ENCODE measurements around the gene PSRC1. TPM values are rescaled to one million over a fixed set of nuclear protein-coding genes. Genes with fewer than 3 reads are reported as not detected.

PSRC1 gene
- total RNA-seq, 1 donor, result 0.73 TPM

DNA sequence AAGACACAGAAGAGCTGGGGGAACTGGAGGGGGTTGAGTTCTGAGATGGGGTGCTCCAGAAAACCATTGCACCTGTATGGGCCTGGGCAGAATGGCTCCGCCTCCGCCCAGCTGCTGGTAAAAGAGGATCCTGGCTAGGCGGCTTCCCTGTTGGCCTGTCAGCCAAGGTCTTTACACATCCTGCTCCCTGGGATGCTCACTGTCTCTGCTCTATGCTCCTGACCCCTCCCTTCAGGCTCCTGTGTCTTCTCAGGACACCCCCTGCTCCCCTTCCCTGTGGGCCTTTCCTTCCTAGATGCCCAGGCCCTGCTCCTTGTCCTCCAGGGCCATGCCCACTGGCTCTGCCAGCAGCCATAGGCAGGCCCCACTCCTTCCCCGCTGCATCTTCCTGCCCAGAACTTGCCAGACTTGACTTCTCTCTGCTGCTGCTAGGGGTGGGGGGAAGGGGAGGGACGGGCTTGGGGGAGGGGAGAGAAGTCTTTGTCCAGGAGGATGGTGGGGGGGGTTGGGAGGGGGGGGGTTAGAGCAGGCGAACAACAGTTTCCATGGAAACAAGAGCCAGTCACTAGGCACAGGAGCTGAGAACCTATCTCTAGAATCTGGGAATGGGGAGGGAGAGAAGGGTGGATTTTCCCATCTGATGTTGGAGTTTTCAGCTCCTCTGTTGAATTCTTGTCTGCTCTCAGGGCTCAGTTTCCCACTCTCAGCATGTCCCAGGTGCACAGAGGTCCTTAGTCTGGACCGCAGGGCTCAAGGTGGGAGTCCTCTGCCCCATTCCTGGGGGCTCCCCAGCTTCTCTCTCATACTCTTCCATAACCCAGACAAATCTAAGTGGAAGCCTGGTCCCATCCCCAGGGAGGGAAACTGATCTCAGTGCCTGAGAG, 23.0 kb downstream of the PSRC1 start:
- H3K27me3 ChIP-seq (ENCODE audit: insufficient read depth, low read length), result no peaks in the 10 kb centered on the region
- peaks cover 4% of the 10 kb centered on the region for H3K4me1 ChIP-seq (ENCODE audit: insufficient read depth, low read length)
- no peak overlapping the region for H3K4me3 ChIP-seq (ENCODE audit: low read length)
- H3K9me3 ChIP-seq (ENCODE audit: low read depth, low read length), result no peaks in the 10 kb centered on the region

DNA sequence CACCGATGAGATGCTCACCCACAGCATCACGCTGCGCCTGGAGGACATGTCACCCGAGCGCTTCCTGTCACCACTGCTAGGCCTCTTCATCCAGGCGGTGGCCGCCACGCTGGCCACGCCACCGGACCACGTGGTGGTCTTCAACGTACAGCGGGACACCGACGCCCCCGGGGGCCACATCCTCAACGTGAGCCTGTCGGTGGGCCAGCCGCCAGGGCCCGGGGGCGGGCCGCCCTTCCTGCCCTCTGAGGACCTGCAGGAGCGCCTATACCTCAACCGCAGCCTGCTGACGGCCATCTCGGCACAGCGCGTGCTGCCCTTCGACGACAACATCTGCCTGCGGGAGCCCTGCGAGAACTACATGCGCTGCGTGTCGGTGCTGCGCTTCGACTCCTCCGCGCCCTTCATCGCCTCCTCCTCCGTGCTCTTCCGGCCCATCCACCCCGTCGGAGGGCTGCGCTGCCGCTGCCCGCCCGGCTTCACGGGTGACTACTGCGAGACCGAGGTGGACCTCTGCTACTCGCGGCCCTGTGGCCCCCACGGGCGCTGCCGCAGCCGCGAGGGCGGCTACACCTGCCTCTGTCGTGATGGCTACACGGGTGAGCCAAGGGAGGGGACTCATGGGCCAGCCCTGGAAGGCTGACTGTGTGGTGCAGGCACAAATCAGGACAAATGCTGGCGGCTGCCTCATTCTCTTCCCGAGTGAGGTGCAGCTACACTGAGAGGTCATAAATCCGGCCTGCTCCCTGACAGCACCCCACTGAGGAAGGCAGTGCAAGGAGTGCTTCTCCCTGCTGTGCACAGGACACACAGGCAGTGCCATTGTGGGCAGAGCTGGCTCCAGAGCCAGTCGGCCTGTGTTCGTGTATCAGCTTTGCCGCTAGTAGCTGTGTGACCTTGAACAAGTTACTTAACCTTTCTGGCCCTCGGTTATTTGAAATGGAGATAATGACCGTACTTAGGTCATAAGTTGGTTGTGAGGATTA, 24.2 kb downstream of the PSRC1 start:
- Histone ChIP-seq H3K9me3 (ENCODE audit: low read depth, low read length) (no peaks in the 10 kb centered on the region), H3K4me3 (ENCODE audit: low read length) (no peak overlapping the region), H3K27me3 (ENCODE audit: insufficient read depth, low read length) (no peaks in the 10 kb centered on the region), H3K4me1 (ENCODE audit: insufficient read depth, low read length) (peaks cover 4% of the 10 kb centered on the region)

DNA sequence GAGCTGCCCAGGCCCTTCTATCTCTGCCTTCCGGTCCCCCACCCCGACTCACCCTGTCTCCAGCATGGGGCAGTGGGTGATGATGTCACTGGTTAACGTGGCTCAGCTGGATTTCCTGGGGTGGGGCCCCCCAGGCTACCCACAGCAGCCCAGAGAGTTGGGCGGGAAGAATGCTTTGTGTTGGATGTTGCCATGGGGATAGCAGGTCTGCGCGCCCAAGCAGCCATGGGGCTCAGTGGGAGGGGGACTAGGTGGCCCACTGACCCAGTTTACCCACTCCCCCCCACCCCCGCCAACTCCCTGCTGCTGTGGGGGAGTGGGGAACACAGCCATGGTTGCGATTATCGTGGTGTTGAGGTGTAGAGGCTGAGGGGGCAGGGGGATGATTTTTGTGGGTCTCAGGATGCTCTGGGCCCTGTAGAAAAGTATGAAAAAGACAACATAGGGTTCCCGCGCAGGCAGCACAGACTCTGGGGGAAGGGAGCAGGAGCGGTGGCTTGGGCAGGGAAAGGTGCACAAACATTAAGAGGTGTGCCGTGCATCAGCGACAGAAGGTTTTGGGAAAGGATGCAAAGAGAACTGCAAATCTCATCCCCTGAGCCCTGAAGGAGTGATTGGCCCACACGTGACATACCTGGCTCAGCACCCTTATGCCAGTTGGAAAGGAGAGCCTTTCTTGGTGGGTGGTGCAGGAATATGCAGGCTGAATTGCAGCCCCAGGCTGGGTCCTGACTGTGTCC, 25.1 kb downstream of the PSRC1 start:
- Histone ChIP-seq H3K4me1 (ENCODE audit: insufficient read depth, low read length) (no peaks in the 10 kb centered on the region), H3K4me3 (ENCODE audit: low read length) (no peak overlapping the region), H3K9me3 (ENCODE audit: low read depth, low read length) (no peaks in the 10 kb centered on the region), H3K27me3 (ENCODE audit: insufficient read depth, low read length) (no peaks in the 10 kb centered on the region)

DNA sequence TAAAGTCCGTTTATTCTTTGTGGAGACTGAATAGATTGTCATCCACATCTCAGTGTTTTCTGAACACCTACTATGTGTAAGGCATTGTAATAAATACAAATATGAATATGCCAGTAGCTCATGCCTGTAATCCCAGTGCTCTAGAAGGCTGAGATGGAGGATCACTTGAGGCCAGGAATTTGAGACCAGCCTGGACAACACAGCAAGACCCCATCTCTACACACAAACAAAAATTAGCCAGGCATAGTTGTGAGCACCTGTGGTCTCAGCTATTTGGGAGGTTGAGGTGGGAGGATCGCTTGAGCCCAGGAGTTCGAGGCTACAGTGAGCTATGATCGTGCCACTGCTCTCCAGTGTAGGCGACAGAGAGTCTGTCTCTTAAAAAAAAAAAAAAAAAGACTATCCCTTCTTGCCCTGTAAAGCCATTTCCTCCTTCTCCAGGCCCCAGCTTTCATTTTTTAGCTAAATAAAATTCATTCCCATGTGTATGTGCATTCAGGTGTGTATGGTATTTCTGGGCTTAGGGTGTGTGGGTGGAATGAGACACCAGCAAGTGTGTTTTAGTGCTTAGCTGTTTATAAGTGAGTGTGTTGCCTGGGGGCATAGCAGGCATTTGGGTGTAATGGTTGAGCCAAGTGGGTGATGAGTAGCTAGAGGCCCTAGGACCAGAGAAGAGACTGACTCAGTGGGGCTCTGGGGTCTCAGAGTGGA, 25.8 kb downstream of the PSRC1 start:
- Histone ChIP-seq H3K9me3 (ENCODE audit: low read depth, low read length) (no peaks in the 10 kb centered on the region), H3K27me3 (ENCODE audit: insufficient read depth, low read length) (no peaks in the 10 kb centered on the region), H3K4me1 (ENCODE audit: insufficient read depth, low read length) (no peaks in the 10 kb centered on the region), H3K4me3 (ENCODE audit: low read length) (no peak overlapping the region)

DNA sequence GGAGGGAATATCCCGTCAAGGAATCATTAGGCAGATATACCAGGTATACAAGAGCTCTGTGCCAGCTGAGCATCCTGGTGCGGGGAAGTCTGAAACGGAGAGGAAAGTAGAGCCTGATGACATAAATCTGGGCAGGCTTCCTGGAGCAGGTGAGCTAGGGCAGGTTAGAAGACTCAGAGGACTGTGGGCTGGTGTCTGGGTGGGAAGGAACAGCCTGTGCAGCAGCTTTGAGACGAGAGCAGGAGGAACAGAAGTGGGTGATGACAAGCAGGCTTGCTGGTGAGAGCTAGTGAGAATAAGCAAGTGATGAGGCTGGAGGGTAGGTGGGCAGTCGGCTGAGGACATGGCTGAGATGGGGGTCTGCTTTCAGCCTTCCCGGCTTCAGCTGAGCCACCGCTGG, 26.9 kb downstream of the PSRC1 start:
- no peaks in the 10 kb centered on the region for H3K4me1 ChIP-seq (ENCODE audit: insufficient read depth, low read length)
- H3K4me3 ChIP-seq (ENCODE audit: low read length), result no peak overlapping the region
- H3K27me3 ChIP-seq (ENCODE audit: insufficient read depth, low read length), result no peaks in the 10 kb centered on the region
- H3K9me3 ChIP-seq (ENCODE audit: low read depth, low read length), result no peaks in the 10 kb centered on the region

DNA sequence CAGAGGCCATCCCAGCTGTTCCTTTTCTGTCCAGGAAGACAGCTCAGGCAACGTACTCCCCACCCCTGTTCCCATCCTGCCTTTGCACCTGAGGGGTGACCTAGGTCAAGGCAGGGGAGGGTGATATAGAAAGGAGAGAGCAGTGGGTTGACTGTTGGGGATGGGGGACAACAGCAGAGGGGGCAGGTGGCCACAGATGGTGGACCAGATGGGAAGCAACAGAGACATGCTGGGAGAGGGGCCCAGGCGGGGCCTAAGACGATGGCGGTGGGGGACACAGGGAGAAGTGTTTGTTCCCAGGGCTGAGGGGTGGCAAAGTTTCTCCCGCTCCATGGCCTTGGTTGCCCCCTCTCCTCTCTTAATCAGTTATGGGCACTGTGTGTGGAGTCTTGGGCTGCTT, 27.3 kb downstream of the PSRC1 start:
- Histone ChIP-seq H3K4me1 (ENCODE audit: insufficient read depth, low read length) (no peaks in the 10 kb centered on the region), H3K27me3 (ENCODE audit: insufficient read depth, low read length) (peaks cover 2% of the 10 kb centered on the region), H3K9me3 (ENCODE audit: low read depth, low read length) (no peaks in the 10 kb centered on the region), H3K4me3 (ENCODE audit: low read length) (no peak overlapping the region)

DNA sequence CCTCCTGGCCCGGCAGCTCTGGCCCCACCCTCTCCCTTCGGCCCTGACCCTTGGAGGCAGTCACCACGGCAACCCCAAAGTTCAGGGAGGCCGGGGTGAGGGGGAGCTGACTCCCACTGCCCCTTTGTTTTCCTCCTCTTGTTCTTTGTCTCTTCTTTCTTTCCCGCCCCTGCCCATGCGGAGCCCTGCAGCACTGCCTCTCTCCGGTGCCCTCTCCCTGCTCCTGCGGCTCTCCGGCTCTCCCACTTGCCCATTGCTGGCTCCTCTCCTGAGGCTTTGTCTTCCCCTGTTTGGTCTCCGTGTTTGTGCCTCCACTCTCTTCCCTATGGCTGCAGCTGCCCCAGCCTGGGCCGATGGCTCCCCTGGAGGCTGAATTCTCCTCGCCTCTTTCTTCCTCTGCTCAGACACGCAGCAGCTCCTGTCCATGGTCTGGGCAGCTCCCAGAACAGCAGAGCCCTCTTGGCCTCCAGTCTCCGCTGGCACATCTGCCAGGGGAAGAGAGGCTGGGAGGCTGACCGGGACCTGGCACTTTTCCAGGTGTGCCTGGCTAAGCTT, 27.8 kb downstream of the PSRC1 start:
- H3K9me3 ChIP-seq (ENCODE audit: low read depth, low read length), result no peaks in the 10 kb centered on the region
- no peak overlapping the region for H3K4me3 ChIP-seq (ENCODE audit: low read length)
- H3K4me1 ChIP-seq (ENCODE audit: insufficient read depth, low read length), result peaks cover 3% of the 10 kb centered on the region
- H3K27me3 ChIP-seq (ENCODE audit: insufficient read depth, low read length), result peaks cover 7% of the 10 kb centered on the region

DNA sequence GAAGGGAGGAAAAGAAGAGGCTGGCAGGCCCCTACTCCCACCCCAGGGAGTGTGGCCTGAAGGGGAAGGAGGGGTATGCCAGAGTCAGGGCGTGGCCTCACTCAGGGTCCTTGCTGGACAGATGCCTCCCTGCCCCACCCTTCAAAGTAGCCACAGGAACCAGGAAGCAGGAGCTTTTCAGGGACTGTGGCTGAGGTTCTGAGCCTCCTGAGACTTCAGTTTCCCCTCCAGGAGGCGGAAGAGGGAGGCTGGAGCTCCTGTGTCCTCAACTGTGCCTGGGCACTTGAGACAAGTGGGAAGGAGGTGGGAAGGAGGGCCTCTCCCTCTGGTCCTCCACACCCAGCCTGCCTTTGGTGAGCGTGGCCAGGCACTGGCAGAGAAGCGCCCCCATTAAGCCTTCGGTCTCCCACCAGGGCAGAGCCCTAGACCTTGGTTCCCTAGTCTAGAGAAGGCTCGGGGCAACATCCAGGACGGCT, 28.3 kb downstream of the PSRC1 start:
- Histone ChIP-seq H3K4me3 (ENCODE audit: low read length) (no peak overlapping the region), H3K9me3 (ENCODE audit: low read depth, low read length) (no peaks in the 10 kb centered on the region), H3K27me3 (ENCODE audit: insufficient read depth, low read length) (peaks cover 8% of the 10 kb centered on the region), H3K4me1 (ENCODE audit: insufficient read depth, low read length) (peaks cover 5% of the 10 kb centered on the region)

DNA sequence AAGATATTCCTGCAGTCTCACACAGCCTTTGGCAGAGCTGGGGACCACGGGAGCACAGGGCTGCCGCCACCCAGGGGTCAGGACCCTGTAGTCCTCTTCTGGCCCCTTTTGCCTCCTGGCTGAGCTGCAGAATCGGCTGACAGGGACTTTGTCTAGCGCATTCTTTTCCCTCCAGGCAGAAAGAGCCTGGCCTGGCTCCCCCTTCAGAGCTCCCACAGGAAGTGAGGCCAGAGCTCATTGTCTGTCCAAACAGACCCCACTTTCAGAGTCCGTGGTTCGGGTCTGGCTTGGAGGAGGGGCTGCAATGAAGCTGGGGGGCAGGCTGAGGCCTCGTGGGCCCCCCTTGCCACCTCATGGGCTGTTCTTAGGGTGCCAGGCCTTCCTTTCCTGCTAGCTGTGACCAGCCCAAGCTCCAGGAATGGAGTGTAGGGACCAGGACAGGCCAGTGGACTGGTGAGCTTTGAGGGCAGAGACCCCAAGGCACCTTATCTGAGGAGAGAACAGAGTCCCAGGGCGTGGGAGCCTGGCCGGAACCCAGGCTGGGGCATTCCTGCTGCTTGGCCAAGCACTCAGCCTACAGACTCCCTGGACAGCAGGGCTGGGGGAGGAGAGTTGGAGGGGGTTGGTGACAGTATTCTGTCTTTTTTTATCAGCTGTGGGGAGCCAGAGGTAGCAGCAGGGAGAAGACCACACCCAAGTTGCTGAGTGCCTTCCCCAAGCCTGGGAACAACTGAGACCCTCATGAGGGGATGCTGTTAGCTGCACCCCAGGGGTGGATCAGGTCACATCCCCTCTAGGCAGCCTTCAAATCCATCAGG, 28.9 kb downstream of the PSRC1 start:
- H3K27me3 ChIP-seq (ENCODE audit: insufficient read depth, low read length), result peaks cover 8% of the 10 kb centered on the region
- H3K4me3 ChIP-seq (ENCODE audit: low read length), result no peak overlapping the region
- H3K4me1 ChIP-seq (ENCODE audit: insufficient read depth, low read length), result peaks cover 8% of the 10 kb centered on the region
- H3K9me3 ChIP-seq (ENCODE audit: low read depth, low read length), result no peaks in the 10 kb centered on the region

DNA sequence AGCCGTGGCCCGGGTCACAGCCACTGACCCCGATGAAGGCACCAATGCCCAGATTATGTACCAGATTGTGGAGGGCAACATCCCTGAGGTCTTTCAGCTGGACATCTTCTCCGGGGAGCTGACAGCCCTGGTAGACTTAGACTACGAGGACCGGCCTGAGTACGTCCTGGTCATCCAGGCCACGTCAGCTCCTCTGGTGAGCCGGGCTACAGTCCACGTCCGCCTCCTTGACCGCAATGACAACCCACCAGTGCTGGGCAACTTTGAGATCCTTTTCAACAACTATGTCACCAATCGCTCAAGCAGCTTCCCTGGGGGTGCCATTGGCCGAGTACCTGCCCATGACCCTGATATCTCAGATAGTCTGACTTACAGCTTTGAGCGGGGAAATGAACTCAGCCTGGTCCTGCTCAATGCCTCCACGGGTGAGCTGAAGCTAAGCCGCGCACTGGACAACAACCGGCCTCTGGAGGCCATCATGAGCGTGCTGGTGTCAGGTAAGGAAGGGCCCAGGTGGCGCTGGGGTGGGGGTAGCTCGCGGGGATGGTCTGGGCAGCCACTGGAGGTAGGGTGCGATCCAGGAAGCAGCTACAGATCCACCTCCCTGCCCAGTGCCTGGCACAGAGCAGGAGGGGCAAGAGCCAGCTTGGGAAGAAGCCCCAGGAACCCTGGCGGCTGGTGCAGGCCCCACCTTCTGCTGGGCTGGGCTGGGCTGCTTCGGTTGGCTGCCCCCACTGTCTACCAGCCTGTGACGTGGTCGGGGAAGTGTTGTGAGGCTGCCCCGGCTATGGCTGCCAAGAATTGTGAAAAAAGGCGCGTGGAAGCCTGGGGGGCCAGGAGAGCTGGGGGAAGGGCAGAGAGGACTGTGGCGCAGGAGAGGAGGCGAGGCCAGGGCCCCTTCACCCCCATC, 29.8 kb downstream of the PSRC1 start:
- no peak overlapping the region for H3K4me3 ChIP-seq (ENCODE audit: low read length)
- peaks cover 12% of the 10 kb centered on the region for H3K4me1 ChIP-seq (ENCODE audit: insufficient read depth, low read length)
- H3K27me3 ChIP-seq (ENCODE audit: insufficient read depth, low read length), result peaks cover 8% of the 10 kb centered on the region
- no peaks in the 10 kb centered on the region for H3K9me3 ChIP-seq (ENCODE audit: low read depth, low read length)

DNA sequence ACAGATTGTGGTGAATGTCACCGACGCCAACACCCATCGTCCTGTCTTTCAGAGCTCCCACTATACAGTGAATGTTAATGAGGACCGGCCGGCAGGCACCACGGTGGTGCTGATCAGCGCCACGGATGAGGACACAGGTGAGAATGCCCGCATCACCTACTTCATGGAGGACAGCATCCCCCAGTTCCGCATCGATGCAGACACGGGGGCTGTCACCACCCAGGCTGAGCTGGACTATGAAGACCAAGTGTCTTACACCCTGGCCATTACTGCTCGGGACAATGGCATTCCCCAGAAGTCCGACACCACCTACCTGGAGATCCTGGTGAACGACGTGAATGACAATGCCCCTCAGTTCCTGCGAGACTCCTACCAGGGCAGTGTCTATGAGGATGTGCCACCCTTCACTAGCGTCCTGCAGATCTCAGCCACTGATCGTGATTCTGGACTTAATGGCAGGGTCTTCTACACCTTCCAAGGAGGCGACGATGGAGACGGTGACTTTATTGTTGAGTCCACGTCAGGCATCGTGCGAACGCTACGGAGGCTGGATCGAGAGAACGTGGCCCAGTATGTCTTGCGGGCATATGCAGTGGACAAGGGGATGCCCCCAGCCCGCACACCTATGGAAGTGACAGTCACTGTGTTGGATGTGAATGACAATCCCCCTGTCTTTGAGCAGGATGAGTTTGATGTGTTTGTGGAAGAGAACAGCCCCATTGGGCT, 30.6 kb downstream of the PSRC1 start:
- peaks cover 8% of the 10 kb centered on the region for H3K27me3 ChIP-seq (ENCODE audit: insufficient read depth, low read length)
- H3K9me3 ChIP-seq (ENCODE audit: low read depth, low read length), result no peaks in the 10 kb centered on the region
- H3K4me1 ChIP-seq (ENCODE audit: insufficient read depth, low read length), result peaks cover 12% of the 10 kb centered on the region
- no peak overlapping the region for H3K4me3 ChIP-seq (ENCODE audit: low read length)

Measured in mononuclear cell (primary cell).